Measurements from ENCODE around the gene SMPX.

Gene SMPX

GRCh38 chrX:21656587-21657317, 101.2 kb downstream of the SMPX start:
- no peak for DNase-seq

Data from eye (tissue), 1 donor.